ENCODE data around the gene HNRNPA1L2. TPM values are rescaled to one million over a fixed set of nuclear protein-coding genes. Genes with fewer than 3 reads are reported as not detected.
A peak's percentile ranks its signal among the peaks of the same experiment; 100 is the strongest.
"Not testable (repeated sequence)": the region's sequence is repeated elsewhere in the genome, so short reads cannot be mapped to it uniquely, and the experiment has no call there.

HNRNPA1L2 gene
- total RNA-seq, 2 experiments from 2014 or later = 7.8 to 9.2 TPM

DNA sequence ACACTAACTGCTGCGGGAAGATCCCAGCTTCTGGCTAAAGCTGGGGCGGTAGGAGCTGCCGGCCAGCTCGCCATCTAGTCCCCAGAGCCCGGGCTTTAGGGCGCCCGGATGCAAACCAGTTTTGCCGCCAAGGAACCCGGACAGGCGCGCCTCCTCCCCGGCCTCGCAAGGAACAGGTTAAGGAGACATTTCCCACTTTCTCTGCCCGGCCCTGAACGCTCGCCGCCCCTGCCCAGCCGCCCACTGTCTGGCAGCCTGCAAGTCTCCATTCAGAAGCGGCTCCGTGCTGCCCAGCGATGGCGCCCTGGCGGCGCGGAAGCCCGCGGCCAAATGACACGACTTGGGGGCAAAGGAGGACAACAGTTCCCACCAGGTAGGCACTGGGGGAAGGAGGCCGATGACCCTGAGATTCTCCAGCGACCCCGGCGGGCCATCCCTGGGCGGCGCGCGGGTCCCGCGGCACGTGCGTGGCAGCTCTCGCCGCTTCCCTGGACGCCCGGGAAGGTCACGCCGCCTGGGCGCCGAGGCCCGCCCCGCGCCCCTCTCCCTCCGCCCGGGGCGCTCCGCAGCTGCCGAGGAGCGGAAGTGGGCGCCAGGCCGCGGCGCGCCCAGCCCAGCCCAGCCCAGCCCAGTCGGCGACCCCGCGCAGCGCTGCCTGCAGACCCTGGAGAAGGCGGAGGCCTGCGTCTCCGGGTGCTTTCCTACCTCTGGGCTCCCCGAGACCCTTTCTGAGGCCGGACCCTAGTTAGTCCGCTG lies 42.2 kb upstream of the HNRNPA1L2 start:
- H3K4me1 Mint-ChIP-seq (ENCODE audit: low read depth) = peaks cover 9% of the 10 kb centered on the region
- H3K27me3 Mint-ChIP-seq = peaks cover 28% of the 10 kb centered on the region
- DNase-seq (peak; percentile 11), ATAC-seq (peak; percentile 67)
- no peak overlapping the region for H3K27ac Mint-ChIP-seq
- no peaks in the 10 kb centered on the region for H3K36me3 Mint-ChIP-seq (ENCODE audit: low read depth)
- CTCF ChIA-PET = interaction anchor here (0.6 to 1.6 kb wide), 2 partner anchors 149 to 209 kb away, joined by 3 to 4 read pairs; partner anchors contain the start of gene VPS36
- H3K4me3 Mint-ChIP-seq = peak overlapping the region; percentile 64
- POLR2A ChIA-PET = no interaction called here
- TF ChIP-seq, protein P1, sequence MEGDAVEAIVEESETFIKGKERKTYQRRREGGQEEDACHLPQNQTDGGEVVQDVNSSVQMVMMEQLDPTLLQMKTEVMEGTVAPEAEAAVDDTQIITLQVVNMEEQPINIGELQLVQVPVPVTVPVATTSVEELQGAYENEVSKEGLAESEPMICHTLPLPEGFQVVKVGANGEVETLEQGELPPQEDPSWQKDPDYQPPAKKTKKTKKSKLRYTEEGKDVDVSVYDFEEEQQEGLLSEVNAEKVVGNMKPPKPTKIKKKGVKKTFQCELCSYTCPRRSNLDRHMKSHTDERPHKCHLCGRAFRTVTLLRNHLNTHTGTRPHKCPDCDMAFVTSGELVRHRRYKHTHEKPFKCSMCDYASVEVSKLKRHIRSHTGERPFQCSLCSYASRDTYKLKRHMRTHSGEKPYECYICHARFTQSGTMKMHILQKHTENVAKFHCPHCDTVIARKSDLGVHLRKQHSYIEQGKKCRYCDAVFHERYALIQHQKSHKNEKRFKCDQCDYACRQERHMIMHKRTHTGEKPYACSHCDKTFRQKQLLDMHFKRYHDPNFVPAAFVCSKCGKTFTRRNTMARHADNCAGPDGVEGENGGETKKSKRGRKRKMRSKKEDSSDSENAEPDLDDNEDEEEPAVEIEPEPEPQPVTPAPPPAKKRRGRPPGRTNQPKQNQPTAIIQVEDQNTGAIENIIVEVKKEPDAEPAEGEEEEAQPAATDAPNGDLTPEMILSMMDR (IDR thresholded peaks at IDR 0.05) = no peak
- H3K9me3 Mint-ChIP-seq = no peaks in the 10 kb centered on the region
- intact Hi-C loops (cut with micrococcal nuclease) = no loop called here

DNA sequence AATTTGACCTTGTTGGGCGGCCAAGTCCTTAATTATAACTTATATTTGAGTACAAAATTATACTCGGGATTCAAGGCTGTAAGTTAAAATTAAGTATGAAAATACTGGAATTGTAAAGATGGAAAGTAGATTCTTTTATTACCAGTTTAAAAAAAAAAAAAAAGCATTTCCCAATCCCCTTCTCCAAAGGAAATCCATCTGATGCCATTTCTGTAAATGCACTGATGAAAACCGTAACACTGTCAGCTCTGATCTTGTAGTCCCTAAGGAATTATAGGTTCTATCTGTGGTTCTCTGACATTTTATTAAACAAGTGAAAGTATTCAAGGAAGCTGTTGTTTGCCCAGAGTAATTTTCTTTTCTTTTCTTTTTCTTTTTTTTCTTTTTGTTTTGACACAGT lies 41.6 kb upstream of the HNRNPA1L2 start:
- ChIA-PET CTCF (interaction anchor here (0.6 kb wide), 1 partner anchor 150 kb away, joined by 3 read pairs; the partner anchor contains the start of gene VPS36), POLR2A (no interaction called here)
- no peaks in the 10 kb centered on the region for H3K9me3 Mint-ChIP-seq
- peaks cover 9% of the 10 kb centered on the region for H3K4me1 Mint-ChIP-seq (ENCODE audit: low read depth)
- intact Hi-C loops (cut with micrococcal nuclease) = no loop called here
- H3K27ac Mint-ChIP-seq = no peak overlapping the region
- TF ChIP-seq, protein P1 (IDR thresholded peaks at IDR 0.05) = no peak
- no peak for ATAC-seq
- H3K27me3 Mint-ChIP-seq = peaks cover 28% of the 10 kb centered on the region
- DNase-seq = no peak
- peak overlapping the region; percentile 35 for H3K4me3 Mint-ChIP-seq
- H3K36me3 Mint-ChIP-seq (ENCODE audit: low read depth) = no peaks in the 10 kb centered on the region

- H3K27ac Mint-ChIP-seq, CTCF ChIA-PET: not testable (repeated sequence)
- H3K27me3 Mint-ChIP-seq = peaks cover 23% of the 10 kb centered on the region
Measured at GRCh38 chr13:52603316-52603715, 38.9 kb upstream of the HNRNPA1L2 start.

DNA sequence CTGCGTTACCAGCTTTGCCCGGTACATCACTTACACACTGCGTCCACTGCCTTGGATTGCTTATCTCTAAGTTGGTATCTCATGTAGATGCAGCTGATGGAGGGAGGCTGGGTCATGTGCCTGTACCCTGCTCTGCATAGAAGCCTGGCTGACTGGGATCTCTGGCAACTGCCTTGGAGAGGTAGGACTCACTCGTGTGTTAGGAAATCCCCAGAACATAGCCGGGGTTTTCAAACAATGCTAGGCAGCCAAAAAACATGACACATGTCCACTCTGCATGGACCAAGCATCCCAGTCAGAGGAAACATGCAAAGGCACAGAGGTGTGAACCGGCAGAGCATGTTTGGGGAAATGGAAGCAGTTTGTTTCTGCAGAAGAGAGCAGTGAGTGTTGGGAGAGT lies 36.1 kb upstream of the HNRNPA1L2 start:
- intact Hi-C loops (cut with micrococcal nuclease); H3K27me3 Mint-ChIP-seq; CTCF ChIA-PET; H3K9me3 Mint-ChIP-seq; ATAC-seq; POLR2A ChIA-PET; H3K4me1 Mint-ChIP-seq (ENCODE audit: low read depth); H3K36me3 Mint-ChIP-seq (ENCODE audit: low read depth); H3K4me3 Mint-ChIP-seq; DNase-seq; H3K27ac Mint-ChIP-seq: not testable (repeated sequence)

More at GRCh38 chr13:52603316-52603715, 38.9 kb upstream of the HNRNPA1L2 start:
- DNase-seq; H3K36me3 Mint-ChIP-seq (ENCODE audit: low read depth); POLR2A ChIA-PET; H3K4me1 Mint-ChIP-seq (ENCODE audit: low read depth); ATAC-seq; intact Hi-C loops (cut with micrococcal nuclease); H3K9me3 Mint-ChIP-seq; H3K4me3 Mint-ChIP-seq: not testable (repeated sequence)

DNA sequence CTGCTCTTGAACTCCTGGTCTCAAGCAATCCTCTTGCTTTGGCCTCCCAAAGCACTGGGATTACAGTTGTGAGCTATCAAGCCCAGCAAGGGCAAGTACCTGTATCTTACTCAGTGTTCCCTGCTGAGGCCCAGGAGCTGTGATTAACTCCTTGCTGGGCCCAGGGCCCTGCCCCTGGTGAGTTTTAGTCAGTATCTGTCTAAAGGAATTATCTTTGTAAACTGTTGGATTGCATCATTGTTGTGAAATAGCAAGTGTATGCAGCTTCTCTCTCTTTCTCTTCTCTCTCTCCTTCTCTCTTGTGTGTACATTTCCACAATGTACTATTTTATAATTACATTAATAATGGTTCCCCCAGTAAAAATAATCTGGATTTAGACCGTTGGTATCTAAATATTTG lies 35.4 kb upstream of the HNRNPA1L2 start:
- H3K4me3 Mint-ChIP-seq; H3K27me3 Mint-ChIP-seq; CTCF ChIA-PET; DNase-seq; H3K27ac Mint-ChIP-seq; POLR2A ChIA-PET; H3K9me3 Mint-ChIP-seq; intact Hi-C loops (cut with micrococcal nuclease); H3K4me1 Mint-ChIP-seq (ENCODE audit: low read depth); ATAC-seq; H3K36me3 Mint-ChIP-seq (ENCODE audit: low read depth): not testable (repeated sequence)

DNA sequence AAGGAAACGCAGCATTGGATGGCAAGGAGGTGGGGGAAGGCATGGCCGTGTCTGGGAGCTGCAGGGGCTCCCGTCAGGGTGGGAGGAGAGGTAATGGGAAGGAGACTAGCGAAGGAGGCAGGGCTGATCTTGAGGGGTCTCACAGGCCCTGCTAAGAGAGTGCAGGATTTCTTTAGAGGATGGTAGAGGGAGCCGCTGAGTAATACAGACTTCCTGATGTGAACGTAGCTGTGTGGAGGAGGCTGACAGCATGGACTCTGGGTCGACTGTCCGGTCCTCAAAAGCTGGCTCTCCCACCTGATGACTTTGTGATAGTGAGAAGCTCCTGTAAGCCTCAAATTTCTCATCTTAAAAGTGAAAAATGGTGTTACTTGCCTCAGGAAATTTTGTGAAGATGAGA lies 34.0 kb upstream of the HNRNPA1L2 start:
- intact Hi-C loops (cut with micrococcal nuclease) = not testable (repeated sequence)

DNA sequence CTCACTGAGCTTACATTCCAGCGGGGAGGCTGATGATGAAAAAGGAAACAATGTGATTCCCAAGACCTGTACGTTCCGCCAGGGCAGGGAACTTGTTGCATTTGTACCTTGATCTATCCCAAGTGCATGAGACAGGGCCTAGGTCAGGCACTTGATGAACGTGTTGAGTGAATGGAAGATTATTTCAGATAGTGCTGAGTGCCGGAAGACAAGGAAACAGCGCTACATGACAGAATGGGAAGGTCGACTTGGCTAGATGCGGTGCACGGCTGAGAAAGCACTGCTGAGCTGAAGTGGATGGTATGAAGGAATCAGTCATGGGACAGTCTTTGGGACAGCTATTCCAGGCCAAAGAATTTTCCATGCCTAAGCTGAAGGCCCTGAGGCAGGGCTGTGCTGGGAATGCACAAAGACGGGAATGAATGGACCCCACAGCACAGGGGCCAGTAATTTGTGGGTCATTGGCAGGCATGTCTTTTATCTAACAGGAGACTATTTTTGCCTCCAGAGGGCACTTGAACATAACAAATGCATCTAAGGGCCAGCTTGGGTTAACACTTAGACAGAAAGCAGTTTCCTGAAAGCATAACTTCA lies 33.1 kb upstream of the HNRNPA1L2 start:
- H3K9me3 Mint-ChIP-seq; intact Hi-C loops (cut with micrococcal nuclease): not testable (repeated sequence)

More for the DNA sequence above, 34.0 kb upstream of the HNRNPA1L2 start:
- H3K9me3 Mint-ChIP-seq; H3K4me3 Mint-ChIP-seq; H3K27me3 Mint-ChIP-seq; POLR2A ChIA-PET; H3K36me3 Mint-ChIP-seq (ENCODE audit: low read depth); H3K27ac Mint-ChIP-seq; H3K4me1 Mint-ChIP-seq (ENCODE audit: low read depth); DNase-seq; ATAC-seq: not testable (repeated sequence)
- CTCF ChIA-PET = interaction anchor here (1.1 to 3.4 kb wide), 3 partner anchors 201 to 360 kb away, joined by 3 to 21 read pairs (median 4); no protein-coding TSS in a partner anchor

GRCh38 chr13:52610158-52610557 lies 32.1 kb upstream of the HNRNPA1L2 start:
- H3K4me1 Mint-ChIP-seq (ENCODE audit: low read depth); H3K36me3 Mint-ChIP-seq (ENCODE audit: low read depth); H3K27me3 Mint-ChIP-seq; H3K4me3 Mint-ChIP-seq; H3K9me3 Mint-ChIP-seq; intact Hi-C loops (cut with micrococcal nuclease); DNase-seq; H3K27ac Mint-ChIP-seq; ATAC-seq: not testable (repeated sequence)
- ChIA-PET POLR2A (interaction anchor here (0.6 kb wide), 1 partner anchor 798 kb away, joined by 4 read pairs; no protein-coding TSS in a partner anchor), CTCF (interaction anchor here (0.7 to 3.4 kb wide), 2 partner anchors 351 to 358 kb away, joined by 3 to 21 read pairs; no protein-coding TSS in a partner anchor)

More for the DNA sequence above, 33.1 kb upstream of the HNRNPA1L2 start:
- CTCF ChIA-PET = interaction anchor here (1.5 to 3.4 kb wide), 2 partner anchors 260 to 359 kb away, joined by 3 to 21 read pairs; no protein-coding TSS in a partner anchor
- H3K27ac Mint-ChIP-seq; H3K4me3 Mint-ChIP-seq; H3K4me1 Mint-ChIP-seq (ENCODE audit: low read depth); H3K36me3 Mint-ChIP-seq (ENCODE audit: low read depth); H3K27me3 Mint-ChIP-seq; DNase-seq; POLR2A ChIA-PET: not testable (repeated sequence)
- TF ChIP-seq, protein P1 (IDR thresholded peaks at IDR 0.05) = peak; percentile 39
- ATAC-seq = peak; percentile 64
